Activated CD4-positive, CD25-positive, alpha-beta regulatory T cell (primary cell): ENCODE data around the gene ORM1.
"Not testable (repeated sequence)": the region's sequence is repeated elsewhere in the genome, so short reads cannot be mapped to it uniquely, and the experiment has no call there.

ENCODE experiments used
- DNase-seq, 4 experiments: peaks; one replicate each; lab custom pipeline; 2025; lab: John Stamatoyannopoulos, UW

The ORM1 gene

DNA sequence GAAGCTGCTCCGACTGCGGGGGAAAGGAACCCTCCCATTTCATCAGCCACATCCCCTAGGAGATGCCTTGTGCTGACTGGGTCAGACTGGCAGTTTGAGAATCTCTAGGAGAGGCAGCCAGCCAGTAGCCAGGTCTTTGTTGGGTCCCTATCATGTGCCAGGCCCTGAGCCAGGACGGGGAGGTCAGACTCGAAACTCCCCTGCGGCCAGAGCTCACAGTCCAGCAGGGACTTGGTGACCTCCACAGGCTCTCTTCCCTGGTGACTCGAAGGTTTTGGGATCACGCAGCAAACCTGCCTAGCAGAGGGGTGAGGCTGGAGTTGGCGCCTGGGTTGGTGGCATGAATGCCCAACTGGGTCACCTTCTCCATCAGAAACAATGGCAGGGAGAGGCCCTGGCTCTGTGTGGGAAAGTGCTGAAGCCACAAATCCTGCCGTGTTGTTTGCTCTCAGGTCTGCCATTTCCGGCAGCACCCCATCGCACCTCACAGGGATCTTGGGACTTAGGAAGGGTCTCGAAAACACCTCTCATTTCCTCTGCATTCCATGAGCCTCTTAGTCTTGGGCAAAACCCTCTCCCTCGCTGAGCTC, 14.4 kb upstream of the ORM1 start:
- DNase-seq: no peak

GRCh38 chr9:114309096-114309495, 13.8 kb upstream of the ORM1 start:
- DNase-seq: no peak

GRCh38 chr9:114310471-114311450, 12.1 kb upstream of the ORM1 start:
- no peak for DNase-seq

GRCh38 chr9:114311571-114312512, 11.1 kb upstream of the ORM1 start:
- DNase-seq: no peak

DNA sequence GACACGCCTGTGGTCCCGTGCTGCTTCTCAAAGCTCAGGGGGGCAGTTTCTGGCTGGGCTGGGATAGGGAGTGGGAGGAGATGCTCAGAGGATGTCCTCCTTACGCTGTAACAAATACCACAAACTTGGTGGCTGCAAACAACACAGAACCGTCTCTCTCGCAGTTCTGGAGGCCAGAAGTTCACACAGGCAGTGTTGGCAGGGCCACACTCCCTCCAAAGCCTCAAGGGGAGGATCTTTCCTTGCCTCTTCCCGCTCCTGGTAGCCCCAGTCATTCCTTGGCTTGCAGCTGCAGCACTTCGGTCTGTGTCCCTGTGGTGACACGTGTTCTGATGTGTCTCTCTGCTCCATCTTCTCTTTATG, 10.4 kb upstream of the ORM1 start:
- no peak for DNase-seq

GRCh38 chr9:114313186-114313585, 9.7 kb upstream of the ORM1 start:
- no peak for DNase-seq

DNA sequence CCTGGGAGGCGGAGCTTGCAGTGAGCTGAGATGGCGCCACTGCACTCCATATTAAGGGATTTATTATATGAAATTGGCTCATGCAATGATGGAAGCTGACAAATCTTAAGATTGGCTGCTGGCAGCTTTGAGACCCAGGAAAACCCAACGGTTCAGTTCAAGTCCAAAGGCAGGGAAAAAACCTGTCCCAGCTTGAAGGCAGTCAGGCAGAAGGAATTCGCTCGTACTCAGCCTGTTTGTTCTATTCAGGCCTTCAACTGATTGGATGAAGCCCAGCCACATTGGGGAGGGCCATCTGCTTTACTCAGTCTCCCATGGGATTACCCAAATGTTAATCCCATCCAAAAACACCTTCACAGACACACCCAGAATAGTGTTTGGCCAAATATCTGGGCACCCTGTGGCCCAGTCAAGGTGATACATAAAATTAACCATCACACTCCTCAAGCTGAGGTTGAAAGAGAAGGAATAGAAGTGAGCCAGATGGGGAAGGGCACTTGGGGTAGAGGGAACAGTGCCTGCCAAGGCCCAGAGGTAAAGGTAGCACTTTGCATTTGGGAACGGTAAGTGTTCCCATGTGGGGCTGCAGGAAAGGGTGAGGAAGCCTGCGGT, 8.5 kb upstream of the ORM1 start:
- no peak for DNase-seq

GRCh38 chr9:114314881-114315722, 7.8 kb upstream of the ORM1 start:
- DNase-seq: no peak

DNA sequence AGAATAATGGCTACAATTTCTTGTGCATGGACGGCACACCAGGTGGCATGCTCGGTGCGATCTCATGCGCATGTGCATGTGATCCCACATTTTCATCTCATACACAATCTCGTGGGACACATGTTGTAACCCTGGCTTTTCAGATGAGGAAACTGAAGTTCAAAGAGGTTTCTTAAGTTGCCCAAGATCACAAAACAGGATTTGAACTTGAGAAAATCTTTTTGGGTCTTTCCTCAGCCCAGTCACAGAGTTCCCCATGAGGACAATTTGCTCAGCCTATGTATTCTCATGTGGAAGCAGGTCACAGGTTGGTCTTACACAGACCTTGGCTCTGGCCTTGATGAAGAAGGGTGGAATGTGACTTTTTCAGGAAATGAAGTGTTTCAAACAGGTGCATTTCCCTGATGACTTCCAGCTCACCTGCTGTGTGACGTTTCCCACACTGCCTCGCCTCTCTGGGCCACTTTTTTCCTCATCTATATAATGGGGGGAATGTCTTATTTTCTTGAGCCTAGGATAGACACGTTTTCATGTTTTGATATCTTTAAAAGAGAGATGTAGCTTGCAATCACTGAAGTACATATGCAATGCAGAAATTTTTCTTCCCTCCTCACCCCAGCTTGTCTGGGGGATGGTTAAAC, 7.1 kb upstream of the ORM1 start:
- no peak for DNase-seq

- no peak for DNase-seq
Measured at GRCh38 chr9:114316605-114317230, 6.2 kb upstream of the ORM1 start.

DNA sequence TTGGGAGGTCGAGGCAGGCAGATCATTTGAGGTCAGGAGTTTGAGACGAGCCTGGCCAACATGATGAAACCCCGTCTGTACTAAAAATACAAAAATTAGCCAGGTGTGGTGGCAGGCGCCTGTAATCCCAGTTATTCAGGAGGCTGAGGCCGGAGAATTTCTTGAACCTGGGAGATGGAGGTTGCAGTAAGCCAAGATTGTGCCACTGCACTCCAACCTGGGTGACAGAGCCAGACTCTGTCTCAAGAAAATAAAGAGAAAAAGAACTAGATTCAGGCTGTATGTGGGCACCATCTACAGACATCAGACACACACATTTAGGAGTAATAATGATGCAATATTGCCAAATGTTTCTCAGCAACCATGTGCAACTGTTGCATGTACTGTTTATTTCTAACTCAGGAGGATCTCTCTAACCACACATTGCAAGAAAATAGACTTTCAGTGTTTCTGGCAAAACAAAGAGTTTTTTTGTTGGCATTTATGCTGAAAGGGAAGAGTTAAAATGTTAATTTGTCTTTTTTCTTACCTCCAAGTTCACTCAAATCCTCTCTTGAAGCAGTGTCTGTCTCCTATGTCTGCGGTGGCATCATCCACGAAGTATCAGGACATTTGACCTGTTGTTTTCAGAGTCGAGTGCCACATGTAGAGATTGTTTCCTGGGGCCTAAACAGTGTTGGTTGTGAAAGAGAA, 5.1 kb upstream of the ORM1 start:
- no peak for DNase-seq

GRCh38 chr9:114318416-114318815, 4.5 kb upstream of the ORM1 start:
- no peak for DNase-seq

GRCh38 chr9:114319147-114319546, 3.8 kb upstream of the ORM1 start:
- no peak for DNase-seq

DNA sequence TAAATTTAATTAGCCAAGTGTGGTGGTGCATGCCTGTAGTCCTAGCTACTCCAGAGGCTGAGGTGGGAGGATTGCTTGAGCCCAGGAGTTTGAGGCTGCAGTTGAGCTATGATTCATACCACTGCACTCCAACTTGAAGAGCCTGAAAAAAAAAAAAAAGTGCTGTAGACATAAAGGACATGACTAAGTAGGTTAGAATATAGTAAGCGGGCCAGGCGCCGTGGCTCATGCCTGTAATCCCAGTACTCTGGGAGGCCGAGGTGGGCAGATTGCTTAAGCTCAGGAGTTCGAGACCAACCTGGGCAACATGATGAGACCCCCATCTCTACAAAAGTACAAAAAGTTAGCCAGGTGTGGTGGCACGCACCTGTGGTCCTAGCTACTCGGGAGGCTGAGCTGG, 2.2 kb upstream of the ORM1 start:
- DNase-seq: not testable (repeated sequence)

GRCh38 chr9:114321759-114322158, 1.1 kb upstream of the ORM1 start:
- DNase-seq: no peak

GRCh38 chr9:114322160-114322818, 609 bp upstream of the ORM1 start:
- not testable (repeated sequence) for DNase-seq

DNA sequence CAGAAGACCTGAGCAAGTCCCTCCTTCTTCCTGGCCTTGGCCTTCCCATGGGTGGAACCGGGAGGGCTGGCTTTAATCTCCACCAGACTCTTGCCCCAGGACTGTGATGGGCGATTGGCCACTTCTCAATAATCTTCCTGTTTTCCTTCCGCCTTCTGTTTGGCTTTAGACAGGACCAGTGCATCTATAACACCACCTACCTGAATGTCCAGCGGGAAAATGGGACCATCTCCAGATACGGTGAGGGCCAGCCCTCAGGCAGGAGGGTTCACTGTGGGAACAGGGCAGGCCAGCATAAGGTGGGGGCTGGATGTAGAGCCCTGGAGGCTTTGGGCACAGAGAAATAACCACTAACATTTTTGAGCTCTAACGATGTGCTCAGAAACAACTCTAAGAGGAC, 951 bp downstream of the ORM1 start:
- DNase-seq: not testable (repeated sequence)

- DNase-seq: no peak
Measured at GRCh38 chr9:114324492-114324891, 1.6 kb downstream of the ORM1 start.

- not testable (repeated sequence) for DNase-seq
Measured at GRCh38 chr9:114324965-114325364, 2.1 kb downstream of the ORM1 start.
